HG03469 (cell line): Measurements from ENCODE around the gene SYT9.

Experiments used
- ATAC-seq: cut with Tn5 transposase; IDR thresholded peaks from one replicate; pipeline ENCODE4 v1.9.1; 2021; ENCODE audit warnings: mild to moderate bottlenecking, moderate library complexity, moderate number of reproducible peaks; ENCODE audit not compliant: unreplicated experiment

SYT9 gene

DNA sequence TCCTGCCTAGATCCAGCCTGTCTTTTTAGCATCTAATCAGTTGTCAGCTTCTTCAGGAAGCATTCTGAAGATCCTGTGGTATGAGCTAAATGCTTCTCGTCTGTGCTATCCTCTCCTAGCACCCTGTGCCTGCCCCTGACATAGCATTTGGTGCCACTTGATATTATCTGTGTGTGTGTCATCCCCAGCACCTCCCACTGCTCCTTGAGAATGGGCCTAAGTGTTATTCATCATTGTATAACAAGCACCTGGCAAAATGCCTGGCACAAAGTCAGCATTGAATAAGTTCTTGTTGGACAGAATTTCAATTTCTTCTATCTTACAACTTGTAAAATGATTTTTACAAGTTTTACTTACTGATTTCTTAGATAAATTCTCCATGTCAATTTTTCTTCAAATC lies 205.5 kb downstream of the SYT9 start:
- no peak for ATAC-seq

DNA sequence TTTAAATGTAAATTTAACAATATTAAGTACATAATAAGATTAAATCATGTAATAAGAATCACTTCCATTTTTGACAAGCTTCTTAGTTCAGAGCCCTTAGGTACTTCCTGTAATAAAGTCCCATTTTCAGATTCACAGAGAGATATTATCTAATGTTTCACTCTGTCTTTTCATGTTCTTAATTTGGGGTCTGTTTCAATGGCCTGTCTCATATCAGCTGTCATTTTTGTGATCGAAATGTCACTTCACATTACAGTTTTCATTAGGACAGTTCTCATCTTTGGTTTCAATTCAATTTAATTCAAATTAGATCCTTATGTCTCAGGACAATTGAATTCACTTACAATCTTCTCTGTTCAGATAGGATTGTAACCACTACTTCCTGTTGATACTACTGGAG lies 211.0 kb downstream of the SYT9 start:
- no peak for ATAC-seq

DNA sequence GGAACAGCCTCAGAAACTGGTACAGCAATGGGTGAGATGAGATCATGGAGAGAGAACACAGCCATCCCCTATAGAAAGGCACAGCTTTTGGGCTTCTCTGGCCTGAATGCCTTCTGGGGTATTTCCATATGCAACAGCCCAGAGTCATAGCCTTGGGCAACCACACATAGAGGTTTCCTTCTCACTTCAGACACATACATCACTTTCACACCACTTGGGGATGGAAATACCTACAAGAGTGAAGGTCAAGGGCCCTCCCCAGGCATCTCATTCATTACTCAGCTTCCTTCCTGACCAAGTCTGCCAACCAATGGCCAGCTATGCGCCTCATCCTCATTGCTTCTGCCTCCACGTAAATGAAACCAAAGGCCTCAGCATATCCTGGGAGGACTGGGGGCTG lies 215.9 kb downstream of the SYT9 start:
- peak; percentile 56 for ATAC-seq

DNA sequence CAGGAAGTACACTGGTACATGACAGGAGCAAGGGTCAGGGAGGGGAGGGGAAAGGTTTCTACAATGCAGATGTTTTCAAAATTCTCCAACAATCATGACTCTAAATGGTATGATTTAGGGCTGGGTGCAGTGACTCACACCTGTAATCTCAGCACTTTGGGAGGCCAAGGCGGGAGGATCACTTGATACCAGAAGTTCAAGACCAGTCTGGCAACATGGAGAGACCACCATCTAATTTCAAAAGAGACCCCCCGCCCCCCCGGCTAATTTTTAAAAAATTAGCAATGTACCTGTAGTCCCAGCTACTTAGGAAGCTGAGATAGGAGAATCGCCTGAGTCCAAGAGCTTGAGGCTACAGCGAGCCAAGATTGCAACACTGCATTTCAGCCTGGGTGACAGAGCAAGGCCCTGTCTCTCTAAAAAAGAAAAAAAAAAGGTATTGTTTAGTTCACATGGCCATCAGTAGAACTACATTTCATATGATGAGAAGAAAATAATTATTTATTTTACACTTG lies 217.7 kb downstream of the SYT9 start:
- no peak for ATAC-seq

DNA sequence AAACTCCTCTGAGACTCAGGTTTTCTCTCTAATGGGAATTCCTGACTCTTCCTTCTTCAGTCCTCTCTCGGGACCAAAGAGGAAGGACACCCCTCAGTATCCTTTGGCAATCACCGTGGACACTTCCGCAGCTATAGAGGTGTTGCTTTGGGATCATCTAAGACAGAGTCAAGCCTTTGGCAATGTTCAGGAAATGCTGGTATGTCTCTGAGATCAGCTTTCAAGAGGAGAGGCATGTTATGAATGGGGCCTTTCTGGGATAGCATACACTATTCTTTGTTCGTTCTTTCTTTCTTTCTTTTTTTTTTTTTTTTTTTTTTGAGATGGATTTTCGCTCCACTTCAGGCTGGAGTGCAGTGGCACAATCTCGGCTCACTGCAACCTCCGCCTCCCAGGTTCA lies 219.4 kb downstream of the SYT9 start:
- no peak for ATAC-seq

DNA sequence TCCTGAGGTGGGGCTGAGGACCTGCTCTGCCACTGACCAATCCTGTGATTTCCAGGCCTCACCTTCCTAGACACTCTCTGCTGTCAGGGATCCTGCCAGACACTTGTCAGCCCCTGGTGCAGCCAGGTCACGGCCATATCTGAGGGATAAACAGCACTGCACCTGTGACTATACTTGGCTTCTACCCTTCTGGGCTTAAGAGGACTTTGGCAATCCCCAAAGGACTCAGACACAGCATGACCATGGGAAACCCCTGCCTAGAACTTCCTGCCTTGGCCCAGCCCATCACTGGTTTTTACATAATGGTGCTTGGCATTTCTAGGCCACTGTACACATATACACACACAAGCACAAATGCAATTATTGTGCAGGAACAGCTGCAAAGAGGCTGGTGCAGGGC lies 222.0 kb downstream of the SYT9 start:
- peak; percentile 85 for ATAC-seq

DNA sequence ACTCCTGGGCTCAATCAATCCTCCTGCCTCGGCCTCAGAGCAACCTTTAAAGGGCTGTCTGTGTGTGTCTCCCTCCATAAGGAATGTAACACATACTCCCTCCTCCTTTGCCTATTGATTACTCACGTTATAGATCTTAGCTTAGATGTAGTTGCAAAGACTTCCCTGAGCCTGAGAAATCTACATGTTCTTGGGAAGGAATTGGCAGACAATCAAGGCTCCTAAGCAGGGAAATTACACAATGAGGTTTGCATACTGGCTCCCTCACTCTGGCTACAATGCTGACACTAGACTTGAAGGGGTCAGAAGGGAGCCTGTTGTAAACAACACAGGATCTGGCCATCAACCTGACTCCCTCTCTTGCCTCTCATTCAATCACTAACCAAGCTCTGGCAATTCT lies 228.4 kb downstream of the SYT9 start:
- ATAC-seq: no peak

DNA sequence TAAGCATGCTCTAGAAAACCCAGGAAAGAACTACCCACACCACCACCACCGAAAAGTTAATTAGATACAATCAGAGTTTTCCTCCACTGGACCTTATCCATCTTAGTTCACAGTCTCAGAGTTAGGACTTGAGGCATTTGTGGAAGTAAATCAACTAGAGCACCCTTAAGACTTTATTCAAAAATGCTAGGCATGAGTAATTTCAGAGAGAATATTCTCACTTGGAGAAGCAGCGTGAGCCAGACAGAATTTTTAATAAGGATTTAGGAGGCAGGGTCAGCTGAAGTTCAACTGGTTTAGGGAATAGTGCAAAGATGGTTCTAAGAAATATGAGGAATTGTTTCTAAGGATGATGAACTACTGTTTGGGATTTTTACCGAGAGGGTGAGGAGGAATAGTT lies 232.4 kb downstream of the SYT9 start:
- ATAC-seq: no peak

DNA sequence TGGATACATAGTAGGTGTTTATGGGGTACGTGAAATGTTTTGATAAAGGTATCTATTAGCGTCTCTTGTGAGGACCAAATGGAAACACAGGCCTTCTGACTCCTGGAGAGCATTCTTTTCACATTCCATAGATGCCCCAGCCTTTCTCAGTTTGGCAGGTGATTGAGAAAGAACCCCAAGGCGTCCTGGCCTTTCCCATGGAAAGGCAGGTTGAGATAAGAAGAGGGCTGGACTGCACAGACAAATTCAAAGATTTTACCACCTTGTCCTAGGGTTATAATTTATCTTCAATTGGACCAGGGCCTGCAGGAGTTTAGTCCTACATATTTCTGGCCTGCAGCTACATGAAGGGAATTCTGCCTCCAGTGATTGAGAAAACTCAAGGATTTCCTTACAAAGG lies 232.9 kb downstream of the SYT9 start:
- no peak for ATAC-seq

DNA sequence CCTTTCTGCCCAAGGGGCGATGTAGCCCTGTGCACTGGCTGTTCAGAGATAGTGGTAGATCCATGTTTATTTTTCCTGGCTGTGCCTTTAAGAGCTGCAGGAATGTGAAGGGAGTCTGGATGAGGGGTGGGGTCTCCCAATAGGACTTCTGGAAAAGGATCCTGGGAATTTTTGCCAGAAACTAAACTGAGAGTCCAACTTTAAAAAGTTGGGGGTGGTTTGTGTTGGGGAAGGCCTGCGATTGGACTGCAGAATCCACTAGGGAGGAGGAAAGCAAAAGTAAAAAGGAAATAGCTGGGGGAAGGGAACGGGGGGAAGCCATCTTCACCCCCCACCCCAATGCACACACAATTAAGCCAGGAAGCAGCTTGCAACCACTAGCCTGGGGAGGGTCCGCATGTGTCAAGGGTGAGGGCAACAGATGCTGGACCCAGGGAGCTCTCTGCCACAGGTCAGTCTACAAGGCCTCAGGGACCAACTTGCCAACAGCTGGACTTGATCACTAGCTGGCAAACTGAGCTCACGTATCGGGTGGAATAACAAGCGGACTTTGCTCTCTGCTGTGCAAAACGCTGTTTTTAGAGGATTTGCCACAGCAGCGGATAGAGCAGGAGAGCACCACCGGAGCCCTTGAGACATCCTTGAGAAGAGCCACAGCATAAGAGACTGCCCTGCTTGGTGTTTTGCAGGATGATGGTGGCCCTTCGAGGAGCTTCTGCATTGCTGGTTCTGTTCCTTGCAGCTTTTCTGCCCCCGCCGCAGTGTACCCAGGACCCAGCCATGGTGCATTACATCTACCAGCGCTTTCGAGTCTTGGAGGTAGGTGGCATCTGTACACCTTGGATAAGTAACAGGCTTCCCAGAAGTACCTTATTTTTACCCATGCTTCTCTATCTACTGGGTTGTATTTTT lies 233.7 kb downstream of the SYT9 start, which contains the start of gene OLFML1:
Gene OLFML1 (plus strand): TSS at position 321 of the 912 bp plus-strand sequence. CDS start 370 bp downstream, at position 691.
- ATAC-seq: no peak

DNA sequence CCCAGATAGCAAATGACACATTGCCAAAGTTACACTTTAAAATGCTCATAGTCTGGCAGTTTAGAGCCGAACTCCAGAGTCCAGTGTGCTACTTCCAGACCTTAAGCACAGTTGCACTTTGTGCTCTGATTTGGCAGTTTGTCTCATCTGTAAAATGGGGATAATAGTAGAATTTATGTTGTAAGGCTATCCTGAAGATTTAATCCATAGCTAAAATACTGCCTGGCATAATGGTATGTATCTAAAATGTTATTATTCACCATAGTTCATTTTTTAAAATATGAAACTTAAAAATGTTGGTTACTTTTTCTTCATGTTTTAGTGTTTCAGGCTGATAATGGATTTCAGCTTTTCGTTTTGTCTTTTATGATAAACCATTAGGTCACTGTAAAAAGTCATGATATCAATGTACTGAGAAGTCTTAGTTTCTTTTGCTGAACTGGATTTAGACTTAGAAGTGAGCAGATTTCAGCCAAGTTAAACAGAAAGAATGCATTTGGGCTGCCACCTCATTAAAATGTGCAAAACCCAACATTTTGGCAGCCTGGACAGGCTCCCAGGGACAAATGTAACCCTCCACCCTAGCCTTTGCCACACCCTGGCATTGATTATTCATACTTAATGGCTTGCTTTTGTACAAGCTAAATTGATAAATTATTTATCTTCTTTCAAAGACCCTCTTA lies 234.5 kb downstream of the SYT9 start:
- no peak for ATAC-seq

DNA sequence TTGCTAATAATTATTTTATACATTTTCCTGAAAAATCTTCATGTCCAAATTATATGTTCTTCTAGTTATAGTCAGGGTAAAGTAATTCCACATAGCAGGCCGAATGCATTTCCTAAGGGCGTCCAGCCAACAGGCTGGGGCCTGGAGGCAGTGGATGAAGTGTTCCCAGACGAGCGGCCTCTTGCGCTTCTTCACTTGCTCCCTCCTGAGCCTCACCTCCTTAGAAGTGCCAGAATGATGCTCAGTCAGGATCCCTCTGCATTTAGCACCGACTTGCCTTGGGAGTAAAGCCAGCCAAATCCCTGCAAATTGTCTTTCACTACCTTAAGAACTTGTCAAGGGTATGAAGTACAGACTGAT lies 235.1 kb downstream of the SYT9 start:
- no peak for ATAC-seq

DNA sequence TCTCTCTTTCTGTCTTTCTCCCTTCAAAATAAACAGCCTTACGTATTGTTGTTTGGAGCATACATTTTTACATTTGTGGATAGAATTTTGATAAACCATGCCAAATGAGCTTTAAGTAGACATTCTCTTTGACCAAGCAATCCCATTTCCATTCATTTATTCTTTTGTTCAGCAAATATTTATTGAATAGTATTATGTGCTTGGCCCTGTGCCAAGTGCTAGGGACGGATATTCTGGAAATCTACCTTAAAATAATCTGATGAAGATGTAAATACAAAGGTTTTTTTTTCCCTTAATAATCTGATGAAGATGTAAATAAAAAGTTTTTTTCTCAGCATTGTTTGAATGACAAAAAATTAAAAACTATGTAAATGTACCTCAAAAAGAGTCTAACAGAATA lies 235.7 kb downstream of the SYT9 start:
- no peak for ATAC-seq

DNA sequence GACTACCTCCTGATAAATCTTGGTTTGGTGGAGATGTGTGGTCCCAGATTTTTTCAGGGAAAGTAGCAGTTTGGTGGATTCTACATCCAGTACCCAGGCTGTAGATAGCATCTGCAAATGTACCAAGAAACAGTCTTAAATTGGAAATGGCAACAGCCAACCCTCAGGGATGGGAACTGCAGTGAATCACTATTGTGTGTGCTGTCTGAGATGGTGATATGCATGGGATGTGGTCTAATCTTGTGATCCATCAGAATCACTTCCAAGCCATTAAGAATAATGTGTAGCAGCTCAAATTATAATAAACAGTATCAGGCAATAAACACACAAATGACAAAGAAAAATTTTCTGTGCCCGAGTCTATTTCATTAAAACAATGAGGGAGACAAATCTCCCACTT lies 237.0 kb downstream of the SYT9 start:
- ATAC-seq: no peak

DNA sequence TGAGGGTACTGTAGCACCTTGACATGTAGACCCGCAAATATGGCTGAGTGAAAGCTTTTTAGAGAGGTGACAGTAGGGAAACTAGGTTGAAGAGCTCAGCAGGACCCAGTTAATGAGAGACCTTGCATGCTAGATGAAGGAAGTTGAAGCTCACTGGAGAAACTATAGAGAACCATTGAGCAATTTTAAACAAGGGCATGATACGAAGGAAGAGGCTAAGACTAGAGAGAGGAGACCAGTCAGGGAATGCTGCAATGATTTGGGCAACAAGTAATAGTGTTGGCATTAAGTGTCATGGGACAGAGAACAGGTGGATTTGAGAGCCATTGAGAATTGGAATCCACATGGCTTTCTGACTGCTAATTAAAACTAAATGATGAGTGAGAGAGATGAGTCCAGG lies 237.7 kb downstream of the SYT9 start:
- ATAC-seq: no peak

DNA sequence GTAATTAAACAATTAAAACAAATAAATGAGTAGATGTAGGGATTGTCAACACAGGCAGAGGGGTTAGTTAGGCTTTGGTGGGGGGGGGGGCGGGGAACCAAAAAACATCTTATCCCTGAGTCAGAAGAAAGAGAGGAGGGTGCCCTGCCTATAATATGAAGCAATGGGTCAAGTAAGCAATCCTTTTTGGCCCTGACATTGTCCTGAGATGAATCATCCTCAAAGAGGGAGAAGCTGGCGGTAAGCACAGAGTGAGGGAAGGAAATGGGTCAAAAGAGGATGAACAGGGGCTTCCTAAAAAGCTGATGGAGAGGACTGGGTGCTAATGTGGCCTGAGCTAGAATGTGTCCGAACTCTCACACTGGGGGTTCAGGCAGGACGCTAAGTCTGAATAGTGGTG lies 238.3 kb downstream of the SYT9 start:
- ATAC-seq: no peak

DNA sequence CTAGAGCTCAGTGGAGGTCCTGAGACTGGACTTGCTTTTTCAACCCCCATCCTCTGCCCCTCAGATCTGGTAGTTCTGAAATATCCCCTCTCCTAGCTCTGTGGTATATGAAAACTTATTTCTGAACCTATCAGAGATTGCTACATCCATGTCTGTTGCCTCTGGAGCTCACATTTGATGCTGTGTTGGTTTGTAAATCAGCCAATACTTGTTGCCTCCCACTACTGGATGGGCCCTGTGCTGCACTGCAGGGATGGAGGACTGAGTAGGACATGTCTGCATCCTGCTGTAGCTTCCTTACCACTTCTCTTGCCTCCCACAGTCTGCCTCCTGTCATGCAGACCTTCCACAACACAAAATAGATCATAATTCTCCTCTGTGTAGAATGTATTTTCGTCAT lies 238.8 kb downstream of the SYT9 start:
- ATAC-seq: no peak

DNA sequence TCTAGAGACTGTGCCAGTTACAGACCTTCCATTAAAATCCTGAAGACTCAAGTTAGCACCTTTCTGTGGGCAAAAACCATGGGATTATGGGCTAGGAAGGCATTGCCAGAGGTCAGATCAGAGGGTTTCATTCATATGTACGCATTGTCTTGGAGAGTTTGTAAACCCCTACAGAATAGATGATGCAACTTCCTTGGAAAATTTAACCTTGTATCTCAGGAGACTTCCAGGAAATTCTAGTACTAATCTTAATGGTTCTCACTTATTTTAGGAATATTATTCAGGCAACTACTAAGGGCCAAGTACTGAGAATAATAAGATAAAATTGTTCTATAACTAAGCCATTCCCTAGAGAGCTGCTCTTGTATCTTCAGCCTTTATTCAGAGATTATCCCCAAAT lies 240.5 kb downstream of the SYT9 start:
- no peak for ATAC-seq

DNA sequence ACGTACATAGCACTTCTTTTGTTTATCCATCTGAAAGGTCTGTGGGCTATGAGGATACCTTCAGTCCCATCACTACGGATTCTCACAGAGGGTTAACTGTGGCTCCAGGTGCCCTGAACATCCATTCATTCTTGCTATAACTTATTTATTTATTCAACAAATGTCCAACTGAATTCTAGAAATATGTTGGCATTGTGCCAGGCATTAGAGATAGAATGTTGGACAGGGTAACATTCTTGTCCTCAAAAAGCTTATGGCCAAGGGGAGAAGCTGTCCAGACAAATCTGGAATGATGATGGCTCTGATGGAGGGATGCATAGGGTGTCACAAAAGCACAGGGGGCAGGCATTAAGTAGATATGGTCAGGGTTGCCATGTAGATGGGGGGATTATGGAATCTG lies 242.0 kb downstream of the SYT9 start:
- no peak for ATAC-seq

DNA sequence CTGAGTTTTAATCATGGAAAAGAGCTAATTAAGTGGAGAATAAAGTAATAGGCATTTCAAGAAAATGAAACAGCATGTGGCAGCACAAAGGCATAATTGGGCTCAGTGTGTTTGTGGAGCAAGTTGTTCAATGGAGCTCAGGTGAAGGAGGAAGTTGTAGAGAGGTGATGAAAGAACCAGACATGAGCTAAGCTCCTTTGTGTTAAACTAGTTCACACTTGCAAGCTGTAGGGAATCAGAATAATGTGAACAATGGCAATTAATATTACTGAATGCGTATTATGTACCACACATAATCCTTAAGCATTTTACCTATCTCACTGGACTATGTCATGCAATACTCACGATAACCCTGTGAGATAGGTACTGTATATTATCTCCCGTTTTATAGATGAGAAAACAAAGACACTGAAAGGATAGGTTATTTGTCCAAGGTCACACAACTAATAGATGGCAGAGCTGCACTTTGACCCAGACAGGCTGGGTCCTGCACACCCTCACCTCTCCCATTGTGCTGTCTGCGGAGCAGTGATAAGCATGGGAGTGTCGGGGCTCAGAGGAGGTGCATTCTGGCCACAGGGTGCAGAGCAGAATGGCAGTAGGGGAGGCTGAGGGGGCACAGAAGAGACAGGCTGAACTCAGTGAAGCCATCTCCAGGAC lies 242.5 kb downstream of the SYT9 start:
- ATAC-seq: no peak

DNA sequence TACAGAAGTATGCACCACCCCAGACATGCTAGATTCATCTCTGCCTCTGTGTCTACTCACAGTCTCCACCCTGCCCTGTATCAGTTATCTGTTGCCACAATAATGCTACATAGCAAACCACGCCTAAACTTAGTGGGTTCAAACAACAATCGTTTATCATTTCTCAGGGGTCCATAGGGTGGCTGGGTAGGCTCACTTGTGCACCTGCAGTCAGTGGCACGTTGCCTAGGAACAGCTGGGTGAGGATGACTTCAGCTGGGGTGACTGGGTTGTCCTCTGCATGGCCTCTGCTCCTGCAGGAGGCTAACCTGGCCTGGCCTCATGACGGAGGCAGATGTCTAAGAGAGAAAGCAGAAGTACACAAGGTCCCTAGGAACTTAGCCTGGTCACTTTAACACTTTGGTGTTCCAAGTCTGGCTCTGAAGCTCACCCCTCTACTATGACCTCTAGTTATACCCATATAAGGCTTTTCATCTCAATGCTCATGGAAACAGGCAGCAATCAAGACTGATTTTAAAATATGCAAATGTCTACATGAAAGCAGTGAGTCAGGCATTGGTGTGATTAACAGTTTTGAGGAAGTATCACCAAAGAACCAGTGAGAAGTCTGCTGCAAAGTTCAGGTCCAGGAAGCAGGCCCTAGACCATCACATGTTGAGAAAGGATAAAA lies 244.3 kb downstream of the SYT9 start:
- ATAC-seq: peak; percentile 88
